IMR-90 (cell line): ENCODE results near the gene SHC2. TPM values are rescaled to one million over a fixed set of nuclear protein-coding genes. Genes with fewer than 3 reads are reported as not detected.
A peak's percentile ranks its signal among the peaks of the same experiment; 100 is the strongest.
"Not testable (repeated sequence)": the region's sequence is repeated elsewhere in the genome, so short reads cannot be mapped to it uniquely, and the experiment has no call there.

Source experiments
- ATAC-seq: fragments of 200-7000 bp; cut with Tn5 transposase; 2 replicates; pipeline ENCODE4 v1.9.1; 2020; ENCODE audit warnings: low read depth, mild to moderate bottlenecking, moderate library complexity
- BruUV-seq: library from RNA; stranded (reverse); fragments of 400-500 nt; replicated peaks from 2 replicates; lab custom pipeline; 2021; lab: Mats Ljungman, UMichigan
- CTCF ChIA-PET: fragments of 300-600 bp; formaldehyde crosslinking; extraction: SDS; loops from one replicate; lab custom pipeline; 2021; ENCODE audit warnings: antibody characterized with exemption; lab: Yijun Ruan, JAX
- POLR2A ChIA-PET: fragments of 300-600 bp; sonication (Branson Sonifier 250); formaldehyde crosslinking; loops from one replicate; lab custom pipeline; 2022; ENCODE audit warnings: antibody characterized with exemption; ENCODE audit not compliant: unreplicated experiment; lab: Charles Lee
- DNase-seq: peaks from one replicate; pipeline ENCODE4 v3.0.0; 2013
- H2AFZ ChIP-seq: replicated peaks from 2 replicates; pipeline ENCODE3; 2013; ENCODE audit warnings: low read length, mild to moderate bottlenecking; ENCODE audit not compliant: poor library complexity
- H2AK5ac ChIP-seq: 2 replicates; pipeline ENCODE4 v1.6.1; 2013; ENCODE audit warnings: low read depth, low read length, inconsistent platforms
- H2AK9ac ChIP-seq: replicated peaks from 2 replicates; pipeline ENCODE3; 2013; ENCODE audit warnings: mild to moderate bottlenecking, low read depth, low read length, moderate library complexity; ENCODE audit not compliant: poor library complexity
- H2BK120ac ChIP-seq: 2 replicates; pipeline ENCODE4 v1.6.1; 2013; ENCODE audit warnings: low read depth, low read length, inconsistent platforms
- H2BK15ac ChIP-seq: 3 replicates; pipeline ENCODE4 v1.6.1; 2013; ENCODE audit warnings: low read depth, low read length, inconsistent platforms
- H2BK20ac ChIP-seq: 2 replicates; pipeline ENCODE4 v1.6.1; 2013; ENCODE audit warnings: low read depth, mild to moderate bottlenecking, inconsistent platforms, low read length, moderate library complexity
- H2BK5ac ChIP-seq: 2 replicates; pipeline ENCODE4 v1.6.1; 2013; ENCODE audit warnings: mild to moderate bottlenecking, low read depth, low read length, inconsistent platforms; ENCODE audit not compliant: poor library complexity, severe bottlenecking
- H3K14ac ChIP-seq: replicated peaks from 2 replicates; pipeline ENCODE4 v1.6.1; 2013; ENCODE audit warnings: low read depth, low read length, inconsistent platforms
- H3K18ac ChIP-seq: 2 replicates; pipeline ENCODE4 v1.6.1; 2013; ENCODE audit warnings: low read depth, low read length, control low read depth
- H3K23ac ChIP-seq: 2 replicates; pipeline ENCODE4 v1.6.1; 2013; ENCODE audit warnings: low read depth, low read length, inconsistent platforms
- H3K27ac ChIP-seq: 2 replicates; pipeline ENCODE4 v1.5.1; 2013; ENCODE audit warnings: mild to moderate bottlenecking, control low read depth, low read length; ENCODE audit not compliant: insufficient read depth
- H3K27me3 ChIP-seq: 2 replicates; pipeline ENCODE4 v1.6.1; 2013; ENCODE audit warnings: low read length; ENCODE audit not compliant: control insufficient read depth, insufficient read depth
- H3K36me3 ChIP-seq: 2 replicates; pipeline ENCODE4 v1.6.1; 2013; ENCODE audit warnings: low read length, mixed read lengths; ENCODE audit not compliant: control insufficient read depth, insufficient read depth
- H3K4ac ChIP-seq: 2 replicates; pipeline ENCODE4 v1.6.1; 2013; ENCODE audit warnings: low read depth, low read length, inconsistent platforms
- H3K4me1 ChIP-seq: 2 replicates; pipeline ENCODE4 v1.6.1; 2013; ENCODE audit warnings: low read length, mixed read lengths; ENCODE audit not compliant: control insufficient read depth, insufficient read depth
- H3K4me2 ChIP-seq: 2 replicates; pipeline ENCODE4 v1.6.1; 2013; ENCODE audit warnings: low read depth, mild to moderate bottlenecking, control low read depth, low read length, moderate library complexity
- H3K4me3 ChIP-seq: 2 replicates; pipeline ENCODE4 v1.5.1; 2013; ENCODE audit warnings: low read depth, mild to moderate bottlenecking, control low read depth, low read length, moderate library complexity; ENCODE audit not compliant: insufficient read depth
- H3K56ac ChIP-seq: 2 replicates; pipeline ENCODE4 v1.6.1; 2013; ENCODE audit warnings: low read length, inconsistent platforms; ENCODE audit not compliant: insufficient read depth; ENCODE audit errors: extremely low read depth
- H3K79me1 ChIP-seq, 2 experiments: 2 replicates each; pipeline ENCODE4 v1.6.1; 2013; ENCODE audit warnings: low read length in 2 of 2, inconsistent platforms in 1 of 2, low read depth in 1 of 2
- H3K9ac ChIP-seq: 2 replicates; pipeline ENCODE4 v1.6.1; 2013; ENCODE audit warnings: low read depth, low read length, control low read depth
- H3K9me1 ChIP-seq: 2 replicates; pipeline ENCODE4 v1.6.1; 2013; ENCODE audit warnings: low read length, inconsistent platforms; ENCODE audit not compliant: insufficient read depth
- H3K9me3 ChIP-seq: 2 replicates; pipeline ENCODE4 v1.6.1; 2013; ENCODE audit warnings: low read length; ENCODE audit not compliant: control insufficient read depth, insufficient read depth
- H4K20me1 ChIP-seq: 2 replicates; pipeline ENCODE4 v1.6.1; 2013; ENCODE audit warnings: low read length, inconsistent platforms; ENCODE audit not compliant: insufficient read depth
- H4K5ac ChIP-seq: 2 replicates; pipeline ENCODE4 v1.6.1; 2013; ENCODE audit warnings: mild to moderate bottlenecking, low read depth, low read length, control low read depth
- H4K8ac ChIP-seq, 2 experiments: 2 replicates each; pipeline ENCODE4 v1.6.1; 2013; ENCODE audit warnings: low read depth in 2 of 2, low read length in 2 of 2, control low read depth in 1 of 2, inconsistent platforms in 1 of 2
- H4K91ac ChIP-seq: 2 replicates; pipeline ENCODE4 v1.6.1; 2013; ENCODE audit warnings: low read depth, low read length, inconsistent platforms; ENCODE audit not compliant: insufficient read depth
- WGBS, 2 experiments: methylation state at CpG; one replicate each; pipeline versions ENCODE4 v1.1.5 to v1.1.7; 2013; ENCODE audit warnings: missing lambda C conversion rate in 2 of 2; ENCODE audit not compliant: insufficient read length in 1 of 2; ENCODE audit errors: extremely low coverage in 2 of 2; 5-methylcytosine and 5-hydroxymethylcytosine counted together
- dilution Hi-C: fragments of 300-500 bp; cut with HindIII; formaldehyde crosslinking; loops from one replicate; pipeline ENCODE4 v1.14.3; 2018; ENCODE audit warnings: low sequenced_read_pairs; ENCODE audit not compliant: unreplicated experiment
- in situ Hi-C: fragments of 300-500 bp; cut with MboI; formaldehyde crosslinking; loops from 3 replicates; pipeline ENCODE4 v1.14.3; 2019; ENCODE audit warnings: low sequenced_read_pairs, inconsistent platforms, mixed read lengths
- intact Hi-C: fragments of 100-400 bp; cut with micrococcal nuclease; formaldehyde crosslinking; loops from 2 replicates; pipeline ENCODE4 v1.10.0; 2022
- polyA plus RNA-seq, 3 experiments: library from polyadenylated mRNA; depleted of rRNA; stranded (reverse); fragments of >200 nt; gene quantifications; 2 replicates each; pipeline ENCODE4 v1.2.3, GENCODE V29; 2012; ENCODE audit warnings: low replicate concordance in 1 of 3
- total RNA-seq: library from RNA; depleted of rRNA; stranded (reverse); fragments of >200 nt; gene quantifications from 2 replicates; pipeline ENCODE4 v1.2.3, GENCODE V29; 2012

The SHC2 gene
- total and polyA plus RNA-seq, 2 of the 4 experiments (the other 2 are of a cell fraction) = 0.68 TPM; not detected in 1

GRCh38 chr19:382578-382977 lies 78.3 kb downstream of the SHC2 start:
- H4K91ac ChIP-seq, H3K9me1 ChIP-seq, in situ Hi-C loops, H3K27ac ChIP-seq, H4K20me1 ChIP-seq, H3K4me3 ChIP-seq, H3K9ac ChIP-seq, H2BK5ac ChIP-seq, H2BK120ac ChIP-seq, H2BK15ac ChIP-seq, H4K5ac ChIP-seq, POLR2A ChIA-PET, H3K36me3 ChIP-seq, H3K18ac ChIP-seq, H3K79me1 ChIP-seq, ATAC-seq, H2BK20ac ChIP-seq, H3K4ac ChIP-seq, H3K4me2 ChIP-seq, H2AK5ac ChIP-seq, H3K9me3 ChIP-seq, H3K27me3 ChIP-seq, dilution Hi-C loops, H3K4me1 ChIP-seq, H3K56ac ChIP-seq, BruUV-seq, H3K14ac ChIP-seq, CTCF ChIA-PET, H4K8ac ChIP-seq, H3K23ac ChIP-seq: not testable (repeated sequence)
- peak; percentile 65 for DNase-seq
- peak overlapping the region; percentile 73 for H2AK9ac ChIP-seq
- WGBS, 2 experiments = 50% methylated on average over 2 of the region's 9 CpGs; no CpG with 5 or more reads in 1 of the 2 experiments
- H2AFZ ChIP-seq = peak overlapping the region; percentile 71
- intact Hi-C loops = loop anchor here (5.0 kb wide), 1 partner anchor 125 kb away; the partner anchor contains the start of gene TPGS1

DNA sequence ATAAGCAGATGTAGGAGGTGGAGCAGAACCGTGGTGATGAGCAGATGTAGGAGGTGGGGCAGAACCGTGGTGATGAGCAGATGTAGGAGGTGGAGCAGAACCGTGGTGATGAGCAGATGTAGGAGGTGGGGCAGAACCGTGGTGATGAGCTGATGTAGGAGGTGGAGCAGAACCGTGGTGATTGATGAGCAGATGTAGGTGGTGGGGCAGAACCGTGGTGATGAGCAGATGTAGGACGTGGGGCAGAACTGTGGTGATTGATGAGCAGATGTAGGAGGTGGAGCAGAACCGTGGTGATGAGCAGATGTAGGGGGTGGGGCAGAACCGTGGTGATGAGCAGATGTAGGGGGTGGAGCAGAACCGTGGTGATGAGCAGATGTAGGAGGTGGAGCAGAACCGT lies 78.9 kb downstream of the SHC2 start:
- H3K4ac ChIP-seq, H2BK120ac ChIP-seq, H3K56ac ChIP-seq, H4K20me1 ChIP-seq, DNase-seq, H3K4me3 ChIP-seq, H3K9me3 ChIP-seq, H3K4me1 ChIP-seq, dilution Hi-C loops, H2AK5ac ChIP-seq, H2AFZ ChIP-seq, H3K27ac ChIP-seq, H3K9me1 ChIP-seq, H3K79me1 ChIP-seq, H2AK9ac ChIP-seq, H3K23ac ChIP-seq, H2BK5ac ChIP-seq, POLR2A ChIA-PET, H3K36me3 ChIP-seq, H4K91ac ChIP-seq, H2BK15ac ChIP-seq, CTCF ChIA-PET, H3K4me2 ChIP-seq, H3K27me3 ChIP-seq, H3K9ac ChIP-seq, ATAC-seq, H4K5ac ChIP-seq, BruUV-seq, H4K8ac ChIP-seq, H3K14ac ChIP-seq, in situ Hi-C loops, H3K18ac ChIP-seq, H2BK20ac ChIP-seq: not testable (repeated sequence)
- WGBS, 2 experiments = 60% methylated on average over 6 of the region's 11 CpGs; no CpG with 5 or more reads in 1 of the 2 experiments
- intact Hi-C loops = loop anchor here (5.0 kb wide), 1 partner anchor 125 kb away; the partner anchor contains the start of gene TPGS1
